OCI-LY1 (cell line): Measurements from ENCODE around the gene TRIM10.

Source experiments
- EZH2 ChIP-seq: fragments of 200-600 bp; sonication (generic), shearing (Covaris generic); IDR thresholded peaks from 2 replicates; pipeline ENCODE4 v1.8.0; 2017; ENCODE audit warnings: borderline replicate concordance, mixed run types, mild to moderate bottlenecking, antibody characterized with exemption, low read length, moderate library complexity, mixed read lengths
- TF ChIP-seq, protein P1 (sequence below): fragments of 200-600 bp; sonication (generic), shearing (Covaris generic); IDR thresholded peaks from 2 replicates; pipeline ENCODE4 v1.5.1; 2017; ENCODE audit warnings: mild to moderate bottlenecking, antibody characterized with exemption, low read length, moderate library complexity, mixed read lengths

DNA sequence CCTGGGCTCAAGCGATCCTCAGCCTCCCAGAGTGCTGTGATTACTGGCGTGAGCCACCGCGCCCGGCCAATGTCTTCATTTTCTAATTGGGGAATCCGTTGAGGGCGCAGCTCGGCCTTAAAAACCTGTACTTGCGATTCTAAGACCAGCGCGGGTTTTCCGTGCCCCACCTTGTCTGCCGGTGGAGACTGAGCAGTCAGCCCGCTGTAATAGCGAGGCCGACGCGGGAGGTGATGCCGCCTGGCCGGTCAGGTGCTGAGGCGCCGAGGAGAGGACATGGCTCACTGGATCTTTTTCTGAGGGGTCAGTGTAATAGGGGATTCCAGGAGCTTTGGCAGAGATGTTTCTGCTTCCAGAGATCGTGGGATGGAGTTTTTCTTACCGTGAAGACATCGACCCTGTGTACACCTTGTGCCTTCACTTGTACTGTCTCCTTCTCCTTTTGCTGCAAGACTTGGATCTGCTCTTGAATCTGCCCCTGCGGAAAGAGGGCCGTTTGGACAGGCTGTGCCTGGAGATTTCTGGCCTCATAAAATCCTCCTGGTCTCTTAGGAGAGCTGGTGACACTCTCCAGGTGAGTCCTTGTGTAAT lies 49.6 kb downstream of the TRIM10 start:
- TF ChIP-seq, protein P1, sequence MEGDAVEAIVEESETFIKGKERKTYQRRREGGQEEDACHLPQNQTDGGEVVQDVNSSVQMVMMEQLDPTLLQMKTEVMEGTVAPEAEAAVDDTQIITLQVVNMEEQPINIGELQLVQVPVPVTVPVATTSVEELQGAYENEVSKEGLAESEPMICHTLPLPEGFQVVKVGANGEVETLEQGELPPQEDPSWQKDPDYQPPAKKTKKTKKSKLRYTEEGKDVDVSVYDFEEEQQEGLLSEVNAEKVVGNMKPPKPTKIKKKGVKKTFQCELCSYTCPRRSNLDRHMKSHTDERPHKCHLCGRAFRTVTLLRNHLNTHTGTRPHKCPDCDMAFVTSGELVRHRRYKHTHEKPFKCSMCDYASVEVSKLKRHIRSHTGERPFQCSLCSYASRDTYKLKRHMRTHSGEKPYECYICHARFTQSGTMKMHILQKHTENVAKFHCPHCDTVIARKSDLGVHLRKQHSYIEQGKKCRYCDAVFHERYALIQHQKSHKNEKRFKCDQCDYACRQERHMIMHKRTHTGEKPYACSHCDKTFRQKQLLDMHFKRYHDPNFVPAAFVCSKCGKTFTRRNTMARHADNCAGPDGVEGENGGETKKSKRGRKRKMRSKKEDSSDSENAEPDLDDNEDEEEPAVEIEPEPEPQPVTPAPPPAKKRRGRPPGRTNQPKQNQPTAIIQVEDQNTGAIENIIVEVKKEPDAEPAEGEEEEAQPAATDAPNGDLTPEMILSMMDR, result no peak
- TF ChIP-seq EZH2, result no peak
